Hematopoietic multipotent progenitor cell treated with erythropoietin and hydrocortisone succinate and interleukin-3 and kit ligand, for 6 days (in vitro differentiated cells): ENCODE results near the gene ALKBH5.
"Not testable (repeated sequence)": the region's sequence is repeated elsewhere in the genome, so short reads cannot be mapped to it uniquely, and the experiment has no call there.

Source experiments
- DNase-seq: peaks from one replicate; pipeline ENCODE4 v3.0.0-alpha.2; 2015

Gene ALKBH5

DNA sequence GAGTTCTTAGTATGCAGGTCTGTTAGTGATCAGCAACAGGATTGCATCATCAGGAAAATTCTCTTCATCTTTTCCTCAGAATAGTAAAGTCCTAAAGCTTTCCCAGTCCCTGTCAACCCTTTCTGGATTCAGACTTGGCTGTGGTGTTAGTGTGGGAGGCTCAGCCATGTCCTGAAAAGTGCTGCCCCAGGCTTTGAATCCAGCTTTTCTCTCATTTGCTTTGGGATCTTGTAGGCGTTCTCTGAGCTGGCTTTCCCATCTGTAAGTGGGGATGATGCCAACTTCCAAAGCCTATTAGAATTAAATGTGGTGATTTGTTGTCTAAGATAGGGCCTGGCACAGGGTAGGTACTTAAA is 3.0 kb downstream of the ALKBH5 start:
- DNase-seq, result no peak

- DNase-seq, result no peak
Observed at GRCh38 chr17:18187226-18187625, 3.6 kb downstream of the ALKBH5 start.

DNA sequence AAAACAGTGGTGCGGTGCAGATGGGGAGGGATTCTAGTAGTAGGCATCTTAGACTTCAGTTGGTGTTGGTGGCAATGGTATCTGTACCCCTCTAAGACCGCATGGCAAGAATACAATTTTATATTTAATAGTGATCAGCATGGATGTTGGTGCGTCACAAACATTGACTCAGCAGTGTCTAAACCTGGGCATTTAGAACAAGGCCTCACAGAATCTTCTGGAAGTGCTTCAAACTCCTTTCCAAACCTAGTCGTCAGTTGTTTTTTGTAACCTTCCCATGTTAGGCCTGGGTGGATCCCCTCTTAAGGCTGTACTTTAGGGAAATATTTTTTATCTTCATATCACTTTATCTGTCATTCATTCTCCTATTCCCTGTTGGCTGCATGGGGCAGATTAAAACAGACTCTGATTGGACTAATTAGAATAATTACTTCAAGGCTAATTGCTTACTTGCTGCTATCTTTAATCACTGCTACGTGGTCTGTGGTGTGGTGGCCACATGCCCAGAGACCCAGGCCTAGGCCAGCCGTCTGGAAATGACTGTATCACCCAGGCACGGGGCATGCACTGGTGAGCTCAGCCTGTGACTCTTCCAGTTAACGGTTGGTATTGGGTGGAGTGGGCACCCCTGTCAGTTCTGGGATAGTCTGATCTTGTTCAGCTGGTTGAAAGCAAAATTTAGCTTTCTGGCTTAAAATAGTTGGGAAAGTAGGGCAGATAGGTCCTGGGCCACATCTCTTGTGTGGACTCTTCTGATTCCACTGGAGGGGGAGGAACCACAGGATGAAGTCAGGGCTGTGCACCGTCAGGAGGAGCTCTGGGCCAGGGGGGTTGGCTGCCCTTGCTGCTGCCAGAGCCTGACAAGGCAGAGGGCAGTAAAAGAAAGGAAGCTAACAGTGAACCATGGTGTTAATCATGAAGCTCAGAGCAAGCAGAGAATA is 4.5 kb downstream of the ALKBH5 start:
- DNase-seq, result peak; percentile 73

- DNase-seq, result no peak
Observed at GRCh38 chr17:18190628-18191235, 7.1 kb downstream of the ALKBH5 start.

DNA sequence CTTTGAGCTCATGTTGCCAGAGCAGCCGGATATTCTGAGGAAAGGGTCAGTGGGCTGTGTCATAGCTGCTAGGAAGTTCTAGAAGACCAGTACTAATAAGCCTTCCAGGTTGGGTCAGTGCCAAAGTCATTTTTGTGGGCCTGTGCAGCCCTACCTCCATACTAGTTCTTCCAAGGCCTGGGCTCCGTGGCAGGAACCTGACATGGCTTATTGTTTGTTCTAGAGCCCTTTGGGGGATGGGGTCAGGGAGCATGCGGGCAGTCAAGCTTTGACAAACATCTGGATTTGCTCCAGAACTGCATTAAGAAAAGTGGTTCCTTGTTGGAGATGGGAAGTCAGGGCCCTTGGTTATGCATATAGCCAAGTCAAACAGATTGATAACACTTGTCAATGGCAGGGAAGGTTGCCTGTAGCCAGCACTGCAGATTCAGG is 7.6 kb downstream of the ALKBH5 start:
- no peak for DNase-seq

DNA sequence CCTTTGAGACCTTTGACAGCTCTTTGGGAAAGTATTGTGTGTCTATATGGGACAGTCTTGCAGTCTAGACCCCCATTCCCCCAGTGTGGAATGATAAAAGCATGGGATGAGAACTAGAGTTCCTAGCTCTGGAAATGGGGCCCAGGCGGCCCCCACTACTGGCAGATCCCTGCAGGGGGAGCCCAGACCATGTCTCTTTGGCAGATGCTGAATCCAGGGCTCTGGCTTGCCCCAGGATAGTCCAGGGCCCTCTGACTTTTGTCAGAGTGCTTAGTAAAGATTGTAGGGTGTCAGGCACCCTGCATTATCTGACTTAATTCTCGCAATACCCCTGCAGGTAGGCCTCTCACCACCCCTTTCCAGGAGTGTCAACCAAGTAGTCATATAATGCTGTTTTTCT is 8.3 kb downstream of the ALKBH5 start:
- peak; percentile 48 for DNase-seq

DNA sequence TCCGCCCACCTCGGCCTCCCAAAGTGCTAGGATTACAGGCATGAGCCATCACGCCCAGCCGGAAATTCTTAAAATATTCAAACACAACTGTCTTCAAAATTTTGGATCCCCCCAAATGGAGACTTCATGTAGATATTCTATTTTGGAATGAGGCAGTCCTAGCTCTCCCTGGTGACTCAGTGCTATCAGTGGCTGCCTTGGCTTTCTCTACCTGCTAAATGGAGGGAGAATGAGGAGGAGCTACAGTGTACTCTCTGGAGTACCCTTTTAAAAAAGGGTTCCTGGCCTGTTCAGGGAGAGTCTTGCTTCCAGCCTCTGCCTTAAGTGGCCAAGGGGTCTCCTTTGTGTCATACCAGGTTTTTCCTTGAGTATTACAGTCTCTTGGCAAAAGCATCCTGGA is 10.8 kb downstream of the ALKBH5 start:
- no peak for DNase-seq

DNA sequence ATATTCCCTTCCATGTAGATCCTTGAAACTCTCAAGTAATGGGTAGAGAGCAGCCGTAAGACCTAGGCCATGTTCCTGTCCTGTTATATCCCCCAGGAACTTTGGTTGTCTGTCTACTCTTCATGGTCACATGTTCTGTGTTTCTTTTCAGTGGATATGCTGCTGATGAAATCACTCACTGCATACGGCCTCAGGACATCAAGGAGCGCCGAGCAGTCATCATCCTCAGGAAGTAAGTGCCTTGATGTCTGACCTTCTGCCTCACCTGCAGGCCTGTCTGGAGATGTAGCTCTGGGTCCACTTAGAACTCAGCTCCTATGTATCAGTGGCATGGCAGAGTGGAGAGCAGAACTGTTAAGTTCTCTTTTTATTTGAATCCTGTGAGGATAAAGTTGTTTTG is 11.2 kb downstream of the ALKBH5 start:
- no peak for DNase-seq

DNA sequence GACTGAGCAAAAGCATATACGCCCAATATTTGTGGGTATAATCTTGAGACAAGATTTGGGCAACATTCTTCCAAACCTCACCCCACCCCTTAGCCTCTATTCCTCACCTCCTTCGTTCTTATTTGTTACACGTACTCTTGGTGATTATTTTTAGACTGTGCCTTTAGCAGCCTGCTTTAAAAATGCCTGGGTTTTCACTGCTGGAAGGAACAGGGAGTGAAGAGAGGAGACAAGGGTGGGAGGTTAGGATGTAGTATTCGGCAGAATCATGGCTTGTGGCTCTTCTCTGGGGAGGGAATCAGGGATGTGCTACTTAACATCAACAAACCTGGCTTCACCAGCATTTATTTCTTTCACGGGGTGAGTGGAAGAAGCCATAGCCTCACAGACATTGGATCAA is 11.6 kb downstream of the ALKBH5 start:
- DNase-seq, result no peak

DNA sequence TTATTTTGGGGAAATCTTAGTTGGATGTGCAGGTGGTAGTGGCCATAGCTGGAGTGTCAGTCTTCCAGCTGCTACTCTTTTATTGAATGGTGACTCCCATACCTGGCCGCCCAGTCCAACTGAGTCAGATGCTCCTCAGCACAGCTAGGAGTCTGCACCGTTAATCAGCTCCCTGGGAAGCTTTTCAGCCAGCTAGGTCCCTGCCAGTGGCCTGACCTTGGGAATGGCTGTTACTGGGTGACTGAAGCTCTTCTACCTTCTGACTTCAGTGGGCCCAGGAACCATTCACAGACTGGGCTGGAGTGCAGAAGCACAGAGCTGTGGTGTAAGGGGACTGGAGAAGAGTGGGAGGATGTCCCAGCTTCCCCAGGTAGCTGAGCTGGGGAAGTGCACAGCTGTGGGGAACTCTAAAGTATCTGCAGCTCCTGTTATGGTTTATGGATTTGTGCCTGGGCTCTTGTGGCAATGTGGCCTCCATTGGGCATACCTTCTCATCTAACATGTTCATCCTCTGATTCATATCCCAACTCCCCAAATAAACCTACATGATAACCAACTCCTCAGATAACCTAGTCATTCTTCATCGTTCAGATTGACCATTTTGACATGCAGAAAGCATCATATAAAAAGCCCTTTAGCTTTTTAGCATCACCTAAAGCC is 14.0 kb downstream of the ALKBH5 start:
- no peak for DNase-seq

- DNase-seq, result no peak
Observed at GRCh38 chr17:18198530-18198929, 14.9 kb downstream of the ALKBH5 start.

DNA sequence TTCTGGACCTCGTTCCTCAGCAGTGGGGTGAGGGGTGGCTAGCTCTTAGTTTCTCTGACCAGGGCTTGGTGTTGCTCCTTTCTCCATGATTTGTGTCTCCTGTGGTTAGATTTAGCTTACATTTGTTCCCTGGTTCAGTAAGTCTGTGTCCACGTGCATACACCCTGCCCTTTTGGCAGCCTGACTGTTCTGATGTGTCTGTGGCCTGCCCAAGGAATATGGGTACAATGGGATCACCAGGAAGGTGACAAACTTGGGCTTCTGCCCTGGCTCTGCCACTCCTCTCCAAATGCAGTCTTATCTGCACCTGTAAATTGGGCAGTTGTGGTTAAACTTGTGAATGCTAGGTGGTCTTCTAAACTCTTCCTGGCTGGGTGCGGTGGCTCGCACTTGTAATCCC is 17.5 kb downstream of the ALKBH5 start:
- DNase-seq, result no peak

DNA sequence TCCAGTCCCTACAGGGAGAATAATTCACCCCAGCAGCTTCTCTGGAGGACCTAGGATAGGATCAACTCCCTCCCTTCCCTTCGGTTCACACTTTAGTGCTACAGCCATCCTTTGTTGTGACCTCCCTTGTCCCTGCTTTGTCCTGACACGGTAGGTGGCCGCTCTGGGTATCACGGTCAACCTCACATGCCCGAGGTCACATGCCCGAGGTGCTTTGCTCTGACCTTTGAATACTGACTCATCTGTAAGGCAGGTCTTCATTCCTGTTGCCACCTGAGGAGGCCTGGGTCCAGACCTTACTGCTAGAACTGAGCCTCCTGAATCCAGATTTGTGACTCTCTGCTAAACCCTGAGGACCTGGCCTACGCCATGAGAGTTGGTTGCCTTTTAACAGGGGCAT is 19.7 kb downstream of the ALKBH5 start:
- no peak for DNase-seq

DNA sequence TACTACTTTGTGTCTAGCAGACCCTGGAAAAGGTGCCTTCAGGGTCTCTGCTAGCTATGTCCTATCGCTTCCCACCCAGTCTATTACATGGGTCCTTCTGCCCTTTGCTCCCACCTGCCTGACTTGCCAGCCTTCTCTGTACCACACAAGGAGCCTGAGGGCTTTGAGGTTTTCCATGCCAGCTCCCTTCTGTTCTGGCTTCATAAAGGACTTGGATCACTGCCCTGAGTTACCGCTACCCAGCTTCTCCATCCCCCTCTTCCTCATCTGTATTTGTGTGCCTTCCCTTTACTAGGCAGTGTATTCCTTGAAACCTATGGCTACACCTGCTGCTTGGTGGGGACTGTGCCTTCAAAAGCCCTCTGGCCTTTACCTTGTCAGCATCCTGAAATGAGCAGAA is 22.2 kb downstream of the ALKBH5 start:
- DNase-seq, result no peak

- DNase-seq, result no peak
Observed at GRCh38 chr17:18206962-18207361, 23.3 kb downstream of the ALKBH5 start.

- DNase-seq, result no peak
Observed at GRCh38 chr17:18208092-18208491, 24.5 kb downstream of the ALKBH5 start.

DNA sequence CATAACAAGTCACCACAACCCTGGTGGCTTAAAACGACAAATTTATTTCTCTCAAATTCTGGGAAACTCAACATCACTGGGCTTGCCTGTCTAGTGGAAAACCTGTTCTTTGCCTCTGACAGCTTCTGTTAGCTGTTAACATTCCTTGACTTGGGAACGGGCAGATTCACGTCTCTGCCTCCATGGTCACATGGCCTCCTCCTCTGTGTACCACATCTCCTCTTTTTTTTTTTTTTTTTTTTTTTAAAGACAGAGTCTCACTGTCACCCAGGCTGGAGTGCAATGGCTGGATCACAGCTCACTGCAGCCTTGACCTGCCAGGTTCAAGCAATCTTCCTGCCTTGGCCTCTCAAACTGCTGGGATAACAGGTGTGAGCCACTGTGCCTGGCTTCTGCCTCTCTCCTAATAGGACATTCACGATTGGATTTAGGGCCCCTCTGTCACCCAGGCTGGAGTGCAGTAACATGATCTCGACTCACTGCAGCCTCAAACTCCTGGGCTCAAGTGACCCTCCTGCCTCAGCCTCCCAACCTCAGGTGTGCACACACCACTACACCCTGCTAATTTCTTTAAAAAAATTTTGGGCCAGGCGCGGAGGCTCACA is 30.1 kb downstream of the ALKBH5 start:
- no peak for DNase-seq

- not testable (repeated sequence) for DNase-seq
Observed at GRCh38 chr17:18216906-18217305, 33.3 kb downstream of the ALKBH5 start.

- peak; percentile 82 for DNase-seq
Observed at GRCh38 chr17:18217412-18218015, 33.9 kb downstream of the ALKBH5 start.

DNA sequence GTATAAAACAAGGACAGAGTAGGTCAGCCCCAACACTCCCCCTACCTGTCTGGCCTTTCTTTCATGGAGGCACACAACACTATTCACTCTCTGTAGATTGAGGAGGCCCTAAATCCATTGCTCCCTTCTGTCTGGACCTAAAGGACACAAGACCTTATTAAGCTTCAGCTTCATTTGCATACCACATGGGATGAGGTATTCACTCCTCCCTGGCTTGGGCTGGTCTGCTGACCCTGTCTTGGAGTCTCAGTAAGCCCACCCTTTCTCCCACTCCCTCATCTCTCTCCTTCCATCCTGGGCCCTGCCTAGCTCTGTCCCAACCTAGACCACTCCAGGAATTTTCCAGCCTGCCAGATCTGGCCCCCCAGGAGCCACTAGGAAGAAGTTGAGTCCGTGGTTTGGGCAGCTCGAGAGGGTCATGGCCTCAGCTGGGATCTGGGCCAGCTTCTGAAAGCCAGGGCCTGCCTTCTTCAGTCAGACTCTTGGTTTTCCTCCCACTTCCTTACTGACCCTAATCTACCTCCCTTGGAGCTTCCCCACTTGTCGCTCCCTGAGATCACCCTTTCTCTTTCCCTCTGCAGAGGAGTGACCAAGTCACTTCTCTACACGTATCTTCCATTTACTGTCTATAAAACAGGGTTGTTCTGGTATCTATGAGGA is 35.3 kb downstream of the ALKBH5 start:
- no peak for DNase-seq

DNA sequence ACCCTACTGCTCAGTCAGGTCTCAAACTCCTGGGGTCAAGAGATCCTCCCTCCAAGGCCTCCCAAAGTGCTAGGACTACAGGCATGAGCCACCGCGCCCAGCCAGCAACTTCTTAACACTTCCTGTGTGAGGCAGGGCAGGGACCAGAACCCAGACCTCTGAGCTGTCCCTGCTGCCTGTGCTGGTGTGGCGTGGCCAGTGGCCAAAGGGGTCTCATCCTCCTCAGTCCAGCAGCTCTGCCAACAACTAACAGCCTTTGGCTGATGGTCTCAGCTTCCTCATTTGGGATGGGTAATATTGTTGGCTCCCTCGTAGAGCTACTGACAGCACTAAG is 40.4 kb downstream of the ALKBH5 start:
- DNase-seq, result no peak

DNA sequence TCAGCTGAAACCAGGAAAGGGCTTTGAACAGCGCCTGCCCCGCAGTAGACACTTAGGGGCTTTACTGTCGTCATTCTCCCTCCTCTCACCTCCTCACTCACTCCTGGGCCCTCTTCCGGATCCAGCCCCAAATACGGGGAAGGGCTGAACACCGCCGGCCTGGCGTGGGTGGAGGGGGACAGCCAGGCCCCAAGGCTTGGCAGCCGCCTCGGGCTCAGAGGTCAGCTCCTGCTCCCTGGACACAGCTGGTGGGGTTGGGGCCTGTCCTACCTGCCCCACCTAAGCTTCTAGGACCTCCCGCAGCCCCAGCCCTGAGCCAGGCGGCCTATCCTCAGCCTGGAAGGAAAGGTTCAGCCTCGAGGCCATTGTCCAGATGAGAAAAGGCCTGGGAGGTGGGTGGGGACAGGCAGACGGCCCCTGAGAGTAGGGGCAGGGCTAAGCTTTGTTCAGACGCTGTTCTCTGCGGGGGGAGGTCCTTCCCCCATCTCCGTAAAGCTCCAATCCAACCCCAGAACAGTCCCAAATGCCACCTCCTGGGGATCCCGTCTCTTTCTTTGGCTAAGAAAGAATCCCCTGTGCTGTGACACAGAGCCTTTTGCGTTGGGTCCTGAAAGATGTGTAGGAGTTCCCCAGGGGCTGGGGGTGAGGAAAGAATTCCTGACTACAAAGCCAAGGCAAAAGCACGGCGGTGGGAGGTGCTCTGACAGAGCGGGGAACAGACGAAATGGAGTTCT is 40.9 kb downstream of the ALKBH5 start:
- no peak for DNase-seq
